Subcutaneous abdominal adipose tissue (tissue), 5 donors: Measurements from ENCODE around the gene FLOT2.

Experiments used
- H3K27ac ChIP-seq: one replicate; pipeline ENCODE4 v1.7.0; 2013; ENCODE audit warnings: low read depth, mild to moderate bottlenecking, inconsistent platforms, low read length, moderate library complexity
- H3K27me3 ChIP-seq, 5 donors: one replicate each; pipeline ENCODE4 v1.7.0; 2013; ENCODE audit warnings: low read length in 5 of 5, inconsistent platforms in 1 of 5; ENCODE audit not compliant: control insufficient read depth in 5 of 5, insufficient read depth in 4 of 5
- H3K36me3 ChIP-seq, 5 donors: one replicate each; pipeline ENCODE4 v1.7.0; 2013; ENCODE audit warnings: low read length in 5 of 5; ENCODE audit not compliant: control insufficient read depth in 5 of 5, insufficient read depth in 5 of 5
- H3K4me1 ChIP-seq, 5 donors: one replicate each; pipeline ENCODE4 v1.7.0; 2013; ENCODE audit warnings: low read length in 5 of 5, mild to moderate bottlenecking in 3 of 5, moderate library complexity in 1 of 5; ENCODE audit not compliant: control insufficient read depth in 5 of 5, insufficient read depth in 5 of 5
- H3K4me3 ChIP-seq, 5 donors: one replicate each; pipeline ENCODE4 v1.7.0; 2013; ENCODE audit warnings: low read length in 5 of 5, low read depth in 1 of 5
- H3K9ac ChIP-seq, 5 donors: one replicate each; pipeline ENCODE4 v1.7.0; 2013; ENCODE audit warnings: low read length in 5 of 5, mild to moderate bottlenecking in 4 of 5, moderate library complexity in 3 of 5
- H3K9me3 ChIP-seq, 5 donors: one replicate each; pipeline ENCODE4 v1.7.0; 2013; ENCODE audit warnings: low read length in 5 of 5; ENCODE audit not compliant: control insufficient read depth in 5 of 5
- donor health status: healthy.
- donor health status: healthy.
- donor health status: healthy.
- donor health status: healthy.
- donor health status: healthy.

The FLOT2 gene

GRCh38 chr17:28917465-28917864, 19.9 kb upstream of the FLOT2 start:
- peak overlapping the region in 1 of 5 donors; percentile 18 for H3K9ac ChIP-seq
- no peak overlapping the region for H3K27ac ChIP-seq
- H3K27me3 ChIP-seq, result no peaks in the 10 kb centered on the region
- no peak overlapping the region for H3K4me3 ChIP-seq
- H3K9me3 ChIP-seq, result no peaks in the 10 kb centered on the region
- H3K4me1 ChIP-seq, result peaks cover 0 to 18% (median 7%) of the 10 kb centered on the region in 5 donors
- peaks cover 43 to 89% (median 81%) of the 10 kb centered on the region in 5 donors for H3K36me3 ChIP-seq

GRCh38 chr17:28917029-28917428, 19.5 kb upstream of the FLOT2 start:
- no peak overlapping the region for H3K9ac ChIP-seq
- H3K4me3 ChIP-seq, result no peak overlapping the region
- no peaks in the 10 kb centered on the region for H3K27me3 ChIP-seq
- H3K9me3 ChIP-seq, result no peaks in the 10 kb centered on the region
- no peak overlapping the region for H3K27ac ChIP-seq
- H3K4me1 ChIP-seq, result peaks cover 0 to 22% (median 7%) of the 10 kb centered on the region in 5 donors
- peaks cover 43 to 92% (median 85%) of the 10 kb centered on the region in 5 donors for H3K36me3 ChIP-seq

- Histone ChIP-seq H3K4me1 (peaks cover 0 to 27% (median 7%) of the 10 kb centered on the region in 5 donors), H3K27ac (no peak overlapping the region), H3K36me3 (peaks cover 41 to 95% (median 86%) of the 10 kb centered on the region in 5 donors), H3K9me3 (no peaks in the 10 kb centered on the region), H3K4me3 (no peak overlapping the region), H3K27me3 (no peaks in the 10 kb centered on the region), H3K9ac (no peak overlapping the region)
Measured at GRCh38 chr17:28916302-28916934, 18.9 kb upstream of the FLOT2 start.

GRCh38 chr17:28912938-28913333, 15.4 kb upstream of the FLOT2 start:
- Histone ChIP-seq H3K4me3 (no peak overlapping the region), H3K36me3 (peaks cover 27 to 98% (median 92%) of the 10 kb centered on the region in 5 donors), H3K9ac (no peak overlapping the region), H3K27ac (no peak overlapping the region), H3K27me3 (no peaks in the 10 kb centered on the region), H3K4me1 (peaks cover 0 to 34% (median 7%) of the 10 kb centered on the region in 5 donors), H3K9me3 (no peaks in the 10 kb centered on the region)

- Histone ChIP-seq H3K4me1 (peaks cover 0 to 33% (median 2%) of the 10 kb centered on the region in 5 donors), H3K36me3 (peaks cover 27 to 98% (median 92%) of the 10 kb centered on the region in 5 donors), H3K27me3 (no peaks in the 10 kb centered on the region), H3K27ac (peak overlapping the region; percentile 25), H3K9me3 (no peaks in the 10 kb centered on the region), H3K4me3 (no peak overlapping the region), H3K9ac (no peak overlapping the region)
Measured at GRCh38 chr17:28912281-28912937, 14.9 kb upstream of the FLOT2 start.

GRCh38 chr17:28911411-28912045, 14.0 kb upstream of the FLOT2 start:
- H3K27me3 ChIP-seq, result no peaks in the 10 kb centered on the region
- no peaks in the 10 kb centered on the region for H3K9me3 ChIP-seq
- H3K36me3 ChIP-seq, result peaks cover 24 to 98% (median 93%) of the 10 kb centered on the region in 5 donors
- peak overlapping the region; percentile 25 for H3K27ac ChIP-seq
- H3K4me3 ChIP-seq, result no peak overlapping the region
- H3K9ac ChIP-seq, result peak overlapping the region in 1 of 5 donors; percentile 10
- H3K4me1 ChIP-seq, result peaks cover 0 to 29% (median 0%) of the 10 kb centered on the region in 5 donors

GRCh38 chr17:28910534-28910933, 13.0 kb upstream of the FLOT2 start:
- peaks cover 19 to 96% (median 95%) of the 10 kb centered on the region in 5 donors for H3K36me3 ChIP-seq
- H3K27me3 ChIP-seq, result no peaks in the 10 kb centered on the region
- H3K4me3 ChIP-seq, result no peak overlapping the region
- peaks cover 0 to 29% (median 0%) of the 10 kb centered on the region in 5 donors for H3K4me1 ChIP-seq
- H3K9me3 ChIP-seq, result no peaks in the 10 kb centered on the region
- H3K27ac ChIP-seq, result no peak overlapping the region
- no peak overlapping the region for H3K9ac ChIP-seq

GRCh38 chr17:28908640-28909167, 11.2 kb upstream of the FLOT2 start:
- Histone ChIP-seq H3K36me3 (peaks cover 10 to 81% (median 80%) of the 10 kb centered on the region in 5 donors), H3K27ac (peak overlapping the region; percentile 39)

GRCh38 chr17:28907709-28908475, 10.4 kb upstream of the FLOT2 start:
- H3K27ac ChIP-seq, result peak overlapping the region; percentile 39
- no peak overlapping the region for H3K4me3 ChIP-seq
- H3K9ac ChIP-seq, result no peak overlapping the region

More at GRCh38 chr17:28908640-28909167, 11.2 kb upstream of the FLOT2 start:
- no peak overlapping the region for H3K4me3 ChIP-seq
- no peaks in the 10 kb centered on the region for H3K27me3 ChIP-seq
- peaks cover 0 to 34% (median 1%) of the 10 kb centered on the region in 5 donors for H3K4me1 ChIP-seq
- no peak overlapping the region for H3K9ac ChIP-seq
- no peaks in the 10 kb centered on the region for H3K9me3 ChIP-seq

More at GRCh38 chr17:28907709-28908475, 10.4 kb upstream of the FLOT2 start:
- no peaks in the 10 kb centered on the region for H3K9me3 ChIP-seq
- H3K36me3 ChIP-seq, result peaks cover 6 to 73% (median 72%) of the 10 kb centered on the region in 5 donors
- H3K4me1 ChIP-seq, result peaks cover 6 to 38% (median 7%) of the 10 kb centered on the region in 5 donors
- no peaks in the 10 kb centered on the region for H3K27me3 ChIP-seq
